GM10266 (cell line): ENCODE results near the gene POU3F2.

Source experiments
- DNase-seq: peaks from one replicate; pipeline ENCODE4 v3.0.0; 2012; ENCODE audit errors: extremely low spot score
- TF ChIP-seq, protein P1 (sequence below): IDR thresholded peaks from 2 replicates; pipeline ENCODE4 v1.5.1; 2012; ENCODE audit warnings: mild to moderate bottlenecking, low read depth; ENCODE audit not compliant: control insufficient read depth, insufficient read depth; ENCODE audit errors: missing control alignments

The POU3F2 gene

DNA sequence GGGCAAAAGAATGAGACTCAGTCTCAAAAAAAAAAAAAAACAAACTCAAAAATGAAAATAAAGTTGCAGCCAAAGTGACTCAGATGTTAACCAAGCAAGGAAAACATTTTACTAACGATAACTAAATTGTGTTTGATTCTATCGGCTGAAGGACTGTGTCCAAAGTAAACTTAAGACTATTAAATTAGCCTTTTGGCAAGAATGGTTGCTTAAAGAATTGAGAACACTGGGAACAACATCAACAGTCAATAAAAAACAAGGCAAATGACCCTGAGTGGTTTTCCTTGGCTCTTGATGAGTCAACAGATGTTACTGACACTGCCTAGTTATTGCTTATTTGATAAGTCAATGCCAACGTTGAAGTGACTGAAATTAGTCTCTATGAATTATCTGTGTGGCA, 36.7 kb downstream of the POU3F2 start:
- DNase-seq = no peak
- TF ChIP-seq, protein P1, sequence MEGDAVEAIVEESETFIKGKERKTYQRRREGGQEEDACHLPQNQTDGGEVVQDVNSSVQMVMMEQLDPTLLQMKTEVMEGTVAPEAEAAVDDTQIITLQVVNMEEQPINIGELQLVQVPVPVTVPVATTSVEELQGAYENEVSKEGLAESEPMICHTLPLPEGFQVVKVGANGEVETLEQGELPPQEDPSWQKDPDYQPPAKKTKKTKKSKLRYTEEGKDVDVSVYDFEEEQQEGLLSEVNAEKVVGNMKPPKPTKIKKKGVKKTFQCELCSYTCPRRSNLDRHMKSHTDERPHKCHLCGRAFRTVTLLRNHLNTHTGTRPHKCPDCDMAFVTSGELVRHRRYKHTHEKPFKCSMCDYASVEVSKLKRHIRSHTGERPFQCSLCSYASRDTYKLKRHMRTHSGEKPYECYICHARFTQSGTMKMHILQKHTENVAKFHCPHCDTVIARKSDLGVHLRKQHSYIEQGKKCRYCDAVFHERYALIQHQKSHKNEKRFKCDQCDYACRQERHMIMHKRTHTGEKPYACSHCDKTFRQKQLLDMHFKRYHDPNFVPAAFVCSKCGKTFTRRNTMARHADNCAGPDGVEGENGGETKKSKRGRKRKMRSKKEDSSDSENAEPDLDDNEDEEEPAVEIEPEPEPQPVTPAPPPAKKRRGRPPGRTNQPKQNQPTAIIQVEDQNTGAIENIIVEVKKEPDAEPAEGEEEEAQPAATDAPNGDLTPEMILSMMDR = no peak

DNA sequence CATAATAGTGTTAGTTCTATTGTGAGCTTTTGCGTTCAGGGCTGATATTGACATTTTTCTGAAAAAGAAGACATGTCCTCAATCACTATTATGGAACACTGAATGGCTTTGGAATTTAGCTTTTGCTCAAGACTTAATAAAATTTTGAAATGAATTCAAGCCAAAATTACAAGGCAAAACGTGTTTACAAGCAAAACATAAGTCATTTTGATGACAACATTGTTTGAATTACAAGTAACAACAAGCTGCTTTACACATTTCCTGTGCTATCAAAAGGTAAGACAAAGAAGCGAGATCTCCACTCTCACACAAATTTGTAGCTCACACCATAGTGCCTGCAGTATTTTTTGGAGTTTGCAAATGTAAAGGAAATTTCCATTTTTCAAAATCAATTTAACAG, 37.4 kb downstream of the POU3F2 start:
- TF ChIP-seq, protein P1 = no peak
- no peak for DNase-seq

DNA sequence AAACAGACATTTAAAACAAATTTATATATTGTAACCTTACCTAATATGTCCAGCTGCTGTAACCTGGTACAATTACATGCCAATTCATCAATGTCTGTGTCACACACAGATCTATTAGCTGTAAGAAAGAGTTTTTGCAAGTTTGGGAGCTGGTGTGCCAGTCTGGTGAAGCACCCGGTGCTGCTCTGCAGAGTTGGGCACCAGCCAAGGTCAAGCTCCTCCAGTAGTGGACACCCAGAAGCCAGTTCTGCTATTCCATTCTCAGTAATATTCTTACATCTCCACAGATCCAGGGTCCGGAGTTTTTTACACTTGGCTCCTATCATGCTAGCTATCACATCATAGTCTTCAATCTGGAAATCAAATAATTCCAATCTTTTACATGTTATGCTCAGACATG, 41.0 kb downstream of the POU3F2 start:
- no peak for DNase-seq
- TF ChIP-seq, protein P1 = no peak

DNA sequence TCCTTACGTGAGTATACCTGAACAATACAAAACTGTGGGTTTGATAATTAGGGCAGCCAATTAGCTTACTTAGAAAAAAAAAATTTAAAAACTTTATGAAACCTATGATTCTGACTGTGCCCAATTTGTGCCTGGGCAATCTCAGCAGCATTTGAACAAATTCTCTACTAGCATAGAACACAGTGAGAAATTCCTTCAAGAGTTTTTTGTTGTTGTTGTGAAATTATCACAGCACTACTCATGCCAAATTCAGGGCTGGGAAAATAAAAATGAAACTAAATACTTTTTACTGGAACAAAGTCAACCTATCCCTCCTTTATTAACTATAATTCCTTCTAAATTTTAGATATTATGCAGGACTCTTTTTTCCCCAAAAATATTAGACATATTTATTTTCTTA, 42.9 kb downstream of the POU3F2 start:
- TF ChIP-seq, protein P1 = no peak
- no peak for DNase-seq

DNA sequence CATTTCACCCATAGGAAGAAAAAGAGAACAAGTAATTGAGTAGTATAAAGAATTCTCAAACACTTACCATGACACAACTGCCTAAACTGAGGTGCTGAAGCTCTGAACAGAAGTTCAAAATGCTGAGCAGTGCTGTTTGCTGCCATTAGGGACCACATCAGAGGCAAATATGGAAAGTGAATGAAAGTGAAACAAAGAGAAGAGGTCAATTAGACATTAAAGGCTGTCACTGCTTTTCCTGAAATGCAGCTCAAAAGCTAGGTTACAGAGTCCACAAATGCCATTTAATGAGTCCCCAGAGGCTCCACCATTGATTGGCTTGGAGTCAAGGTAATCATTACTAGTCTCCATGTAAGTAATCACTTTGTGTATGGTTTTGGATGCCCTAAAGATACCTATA, 46.1 kb downstream of the POU3F2 start:
- peak; percentile 11 for DNase-seq

DNA sequence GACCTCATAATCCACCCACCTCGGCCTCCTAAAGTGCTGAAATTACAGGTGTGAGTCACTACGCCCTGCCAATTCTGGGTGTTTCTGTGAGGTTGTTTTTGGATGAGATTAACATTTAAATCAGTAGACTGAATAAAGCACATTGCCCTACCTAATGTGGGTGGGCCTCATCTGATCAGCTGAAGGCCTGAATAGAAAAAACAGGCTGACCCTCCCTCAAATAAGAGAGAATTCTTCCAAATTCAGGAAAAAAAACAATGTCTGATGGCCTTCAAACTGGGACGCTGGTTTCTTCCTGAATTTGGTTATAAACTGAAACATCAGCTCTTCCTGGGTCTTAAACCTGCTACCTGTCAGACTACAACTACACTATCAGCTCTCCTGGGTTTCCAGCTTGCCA, 51.0 kb downstream of the POU3F2 start:
- no peak for DNase-seq
- TF ChIP-seq, protein P1 = no peak

More for the DNA sequence above, 46.1 kb downstream of the POU3F2 start:
- TF ChIP-seq, protein P1 = no peak

DNA sequence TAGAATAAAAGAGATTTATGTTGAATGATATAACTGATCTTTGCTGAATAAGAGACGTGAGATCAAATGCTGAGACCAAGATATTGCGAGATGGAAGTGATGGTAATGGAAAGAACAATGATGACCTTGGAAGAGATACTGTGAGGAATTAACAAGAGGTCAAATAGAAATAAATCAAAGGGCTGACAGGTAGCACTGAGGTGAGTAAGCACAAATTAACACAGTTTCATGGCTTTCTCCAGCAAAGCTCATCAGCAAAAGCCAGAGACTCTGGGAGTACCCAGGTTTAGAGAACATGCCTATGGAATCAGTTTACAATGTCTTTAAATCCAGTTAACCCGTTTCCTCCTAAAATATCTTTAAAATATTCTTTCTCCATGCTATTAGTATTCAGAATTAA, 53.3 kb downstream of the POU3F2 start:
- TF ChIP-seq, protein P1 = no peak
- no peak for DNase-seq
